ENCODE data around the gene MAPK8. TPM values are rescaled to one million over a fixed set of nuclear protein-coding genes. Genes with fewer than 3 reads are reported as not detected.

MAPK8 gene
- total RNA-seq, 2 experiments from 2014 or later, result 30.5 to 32.3 TPM

- H3K4me1 Mint-ChIP-seq, result no peaks in the 10 kb centered on the region
- ChIA-PET POLR2A (no interaction called here), CTCF (no interaction called here)
- no peak overlapping the region for H3K27ac Mint-ChIP-seq
- no peaks in the 10 kb centered on the region for H3K9me3 Mint-ChIP-seq
- no peaks in the 10 kb centered on the region for H3K27me3 Mint-ChIP-seq
- H3K4me3 Mint-ChIP-seq, result no peak overlapping the region
- DNase-seq, result no peak
- no peaks in the 10 kb centered on the region for H3K36me3 Mint-ChIP-seq (ENCODE audit: low read depth)
These were observed 117.4 kb downstream of the MAPK8 start for GRCh38 chr10:48423884-48424283.

GRCh38 chr10:48428896-48429295, 122.4 kb downstream of the MAPK8 start:
- H3K27me3 Mint-ChIP-seq, result no peaks in the 10 kb centered on the region
- no peaks in the 10 kb centered on the region for H3K9me3 Mint-ChIP-seq
- no peaks in the 10 kb centered on the region for H3K4me1 Mint-ChIP-seq
- peaks cover 6% of the 10 kb centered on the region for H3K36me3 Mint-ChIP-seq (ENCODE audit: low read depth)
- POLR2A ChIA-PET, result no interaction called here
- H3K27ac Mint-ChIP-seq, result no peak overlapping the region
- CTCF ChIA-PET, result no interaction called here
- no peak for DNase-seq
- H3K4me3 Mint-ChIP-seq, result no peak overlapping the region

GRCh38 chr10:48429309-48429708, 122.8 kb downstream of the MAPK8 start:
- no peak overlapping the region for H3K4me3 Mint-ChIP-seq
- DNase-seq, result no peak
- H3K27me3 Mint-ChIP-seq, result no peaks in the 10 kb centered on the region
- peaks cover 6% of the 10 kb centered on the region for H3K36me3 Mint-ChIP-seq (ENCODE audit: low read depth)
- no peaks in the 10 kb centered on the region for H3K4me1 Mint-ChIP-seq
- POLR2A ChIA-PET, result no interaction called here
- H3K27ac Mint-ChIP-seq, result no peak overlapping the region
- no peaks in the 10 kb centered on the region for H3K9me3 Mint-ChIP-seq
- CTCF ChIA-PET, result no interaction called here

GRCh38 chr10:48430402-48430993, 124.0 kb downstream of the MAPK8 start:
- peaks cover 6% of the 10 kb centered on the region for H3K36me3 Mint-ChIP-seq (ENCODE audit: low read depth)
- H3K4me3 Mint-ChIP-seq, result no peak overlapping the region
- no peaks in the 10 kb centered on the region for H3K4me1 Mint-ChIP-seq
- no peaks in the 10 kb centered on the region for H3K27me3 Mint-ChIP-seq
- no peak for DNase-seq
- CTCF ChIA-PET, result no interaction called here
- POLR2A ChIA-PET, result no interaction called here
- H3K27ac Mint-ChIP-seq, result no peak overlapping the region
- no peaks in the 10 kb centered on the region for H3K9me3 Mint-ChIP-seq

- ChIA-PET CTCF (interaction anchor here (0.6 kb wide), 1 partner anchor 402 kb away, joined by 4 read pairs; no protein-coding TSS in a partner anchor), POLR2A (no interaction called here)
- H3K27ac Mint-ChIP-seq, result no peak overlapping the region
- no peaks in the 10 kb centered on the region for H3K27me3 Mint-ChIP-seq
- H3K36me3 Mint-ChIP-seq (ENCODE audit: low read depth), result peaks cover 6% of the 10 kb centered on the region
- no peak overlapping the region for H3K4me3 Mint-ChIP-seq
- no peaks in the 10 kb centered on the region for H3K9me3 Mint-ChIP-seq
- H3K4me1 Mint-ChIP-seq, result no peaks in the 10 kb centered on the region
- no peak for DNase-seq
These were observed 125.4 kb downstream of the MAPK8 start for GRCh38 chr10:48431871-48432270.

DNA sequence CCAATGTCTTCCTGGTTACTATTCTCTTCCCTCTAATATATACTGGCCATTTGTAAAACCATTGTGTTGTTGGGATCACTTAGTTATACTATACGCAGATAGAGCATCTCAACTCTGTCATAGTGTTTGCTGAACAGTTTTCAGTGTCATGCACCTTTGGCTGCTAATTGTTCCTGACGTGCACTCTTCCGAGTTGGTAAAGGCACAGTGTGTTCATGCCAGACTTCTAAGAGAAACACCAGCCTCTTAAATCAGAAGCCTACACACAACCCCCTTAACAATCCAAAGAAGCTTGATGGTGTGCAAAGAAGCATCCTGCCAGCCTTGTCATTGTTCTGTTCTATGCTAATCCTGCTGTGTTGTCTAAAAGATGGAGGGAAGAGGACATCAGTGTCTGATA, 131.1 kb downstream of the MAPK8 start:
- no peak overlapping the region for H3K27ac Mint-ChIP-seq
- no peaks in the 10 kb centered on the region for H3K27me3 Mint-ChIP-seq
- H3K9me3 Mint-ChIP-seq, result no peaks in the 10 kb centered on the region
- no peaks in the 10 kb centered on the region for H3K36me3 Mint-ChIP-seq (ENCODE audit: low read depth)
- H3K4me1 Mint-ChIP-seq, result no peaks in the 10 kb centered on the region
- POLR2A ChIA-PET, result no interaction called here
- CTCF ChIA-PET, result no interaction called here
- no peak overlapping the region for H3K4me3 Mint-ChIP-seq
- no peak for DNase-seq

DNA sequence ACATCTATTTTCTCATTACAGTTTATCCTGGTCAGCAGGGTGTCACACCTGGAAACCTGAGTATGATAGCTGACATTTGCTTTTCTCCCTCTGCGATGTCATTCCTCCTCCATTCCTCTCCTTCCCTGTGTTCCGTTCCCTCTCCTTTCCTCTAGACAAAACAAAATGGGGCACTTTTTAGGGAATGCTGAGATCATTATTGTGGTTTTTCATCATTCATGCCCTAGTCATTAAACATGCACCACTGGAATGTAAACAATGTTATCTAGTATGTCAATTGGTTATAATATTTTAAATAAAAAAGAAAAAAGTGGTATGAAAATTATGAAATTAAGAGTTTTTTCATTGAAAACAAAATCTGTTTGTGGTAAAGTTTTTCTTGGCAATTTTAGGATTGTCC, 132.6 kb downstream of the MAPK8 start:
- DNase-seq, result no peak
- no peaks in the 10 kb centered on the region for H3K27me3 Mint-ChIP-seq
- POLR2A ChIA-PET, result no interaction called here
- H3K4me1 Mint-ChIP-seq, result no peaks in the 10 kb centered on the region
- H3K4me3 Mint-ChIP-seq, result no peak overlapping the region
- CTCF ChIA-PET, result no interaction called here
- H3K36me3 Mint-ChIP-seq (ENCODE audit: low read depth), result no peaks in the 10 kb centered on the region
- no peak overlapping the region for H3K27ac Mint-ChIP-seq
- H3K9me3 Mint-ChIP-seq, result no peaks in the 10 kb centered on the region

DNA sequence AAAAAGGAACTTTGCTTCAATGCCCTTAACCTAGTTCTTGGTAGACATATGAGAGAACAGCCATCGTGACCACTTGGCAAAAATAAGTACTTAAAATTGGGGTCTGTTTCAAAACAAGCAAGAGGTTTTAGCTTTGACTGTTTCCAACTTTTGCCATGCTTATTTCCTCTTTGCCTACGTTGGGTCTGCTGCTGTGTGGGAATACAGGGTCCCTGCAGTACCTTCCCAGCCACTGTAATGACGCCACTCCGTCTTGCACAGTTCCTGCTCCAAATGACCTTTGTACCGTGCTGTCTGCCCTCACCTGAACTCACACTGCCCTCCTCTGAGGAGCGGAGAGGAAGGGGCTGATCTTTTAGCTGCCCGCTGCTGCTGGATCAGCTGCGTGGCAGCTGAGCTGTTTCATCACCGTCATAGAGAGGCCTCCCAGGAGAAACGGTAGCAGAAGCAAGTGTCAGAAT, 133.1 kb downstream of the MAPK8 start:
- Mint-ChIP-seq H3K4me3 (no peak overlapping the region), H3K36me3 (ENCODE audit: low read depth) (no peaks in the 10 kb centered on the region), H3K27me3 (no peaks in the 10 kb centered on the region), H3K27ac (no peak overlapping the region), H3K9me3 (no peaks in the 10 kb centered on the region), H3K4me1 (no peaks in the 10 kb centered on the region)
- ChIA-PET CTCF (interaction anchor here (0.6 to 0.7 kb wide), 2 partner anchors 105 to 744 kb away, joined by 3 to 4 read pairs; no protein-coding TSS in a partner anchor), POLR2A (no interaction called here)
- no peak for DNase-seq

- ChIA-PET CTCF (no interaction called here), POLR2A (no interaction called here)
- no peaks in the 10 kb centered on the region for H3K9me3 Mint-ChIP-seq
These were observed 134.3 kb downstream of the MAPK8 start for GRCh38 chr10:48440771-48441170.

DNA sequence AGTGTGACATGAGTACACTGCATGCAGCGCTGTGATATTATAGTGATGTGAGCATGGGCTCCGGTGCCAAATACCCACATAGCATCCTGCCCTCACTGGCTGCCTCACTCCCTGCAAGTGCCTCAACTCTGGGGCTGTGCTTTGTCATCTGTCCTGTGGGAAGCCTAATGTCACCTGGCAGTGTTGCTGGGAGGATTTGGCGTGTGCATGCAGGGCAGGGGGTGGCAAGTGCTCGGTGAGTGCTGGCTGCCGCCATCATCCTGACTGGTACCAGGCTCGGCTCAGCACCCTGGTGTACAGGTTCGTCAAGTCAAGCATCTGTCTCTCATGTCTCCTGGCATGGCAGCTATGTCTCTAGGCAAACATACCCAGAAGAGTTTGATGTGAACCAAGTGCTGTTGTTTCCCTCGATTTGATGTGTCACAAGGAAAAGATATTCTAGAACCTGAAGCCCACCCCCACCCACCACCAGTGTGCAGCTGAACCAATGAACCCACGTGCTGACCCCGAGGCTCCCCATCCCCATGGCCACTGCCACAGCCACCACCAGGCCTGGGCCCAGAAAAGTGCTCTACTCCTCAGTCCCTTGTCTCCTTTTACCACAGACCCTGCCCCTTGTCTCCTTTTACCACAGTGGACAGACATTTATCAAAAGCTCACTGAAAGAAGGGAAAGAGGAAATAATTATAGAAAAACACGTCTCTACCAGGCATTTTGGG, 135.8 kb downstream of the MAPK8 start:
- H3K36me3 Mint-ChIP-seq (ENCODE audit: low read depth), result no peaks in the 10 kb centered on the region
- ChIA-PET POLR2A (no interaction called here), CTCF (no interaction called here)
- H3K9me3 Mint-ChIP-seq, result no peaks in the 10 kb centered on the region
- DNase-seq, result no peak
- H3K27ac Mint-ChIP-seq, result no peak overlapping the region
- H3K4me1 Mint-ChIP-seq, result no peaks in the 10 kb centered on the region
- H3K27me3 Mint-ChIP-seq, result no peaks in the 10 kb centered on the region
- no peak overlapping the region for H3K4me3 Mint-ChIP-seq

More at GRCh38 chr10:48440771-48441170, 134.3 kb downstream of the MAPK8 start:
- no peaks in the 10 kb centered on the region for H3K4me1 Mint-ChIP-seq
- DNase-seq, result no peak
- no peaks in the 10 kb centered on the region for H3K27me3 Mint-ChIP-seq
- no peak overlapping the region for H3K4me3 Mint-ChIP-seq
- no peaks in the 10 kb centered on the region for H3K36me3 Mint-ChIP-seq (ENCODE audit: low read depth)
- H3K27ac Mint-ChIP-seq, result no peak overlapping the region

DNA sequence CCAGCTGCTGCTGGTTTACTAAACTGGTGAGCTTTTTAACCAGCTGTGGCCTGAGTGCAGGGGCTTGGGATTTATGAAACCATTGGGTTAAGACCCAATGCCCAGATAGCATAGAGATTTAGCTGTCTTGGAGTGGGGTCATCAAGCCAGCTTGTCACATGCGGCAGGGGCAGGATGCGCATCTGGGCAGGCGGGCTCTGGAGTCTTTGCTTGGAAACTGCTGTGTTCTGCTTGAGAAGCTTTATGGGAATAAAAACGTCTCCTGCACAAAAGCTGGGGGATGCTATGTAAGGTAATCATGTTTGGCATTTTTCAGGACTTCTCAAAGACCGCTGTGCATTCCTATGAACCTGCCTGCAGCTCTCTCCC, 136.3 kb downstream of the MAPK8 start:
- ChIA-PET CTCF (no interaction called here), POLR2A (no interaction called here)
- H3K4me3 Mint-ChIP-seq, result no peak overlapping the region
- DNase-seq, result no peak
- H3K4me1 Mint-ChIP-seq, result no peaks in the 10 kb centered on the region
- H3K9me3 Mint-ChIP-seq, result no peaks in the 10 kb centered on the region
- H3K27ac Mint-ChIP-seq, result no peak overlapping the region
- H3K36me3 Mint-ChIP-seq (ENCODE audit: low read depth), result no peaks in the 10 kb centered on the region
- no peaks in the 10 kb centered on the region for H3K27me3 Mint-ChIP-seq

DNA sequence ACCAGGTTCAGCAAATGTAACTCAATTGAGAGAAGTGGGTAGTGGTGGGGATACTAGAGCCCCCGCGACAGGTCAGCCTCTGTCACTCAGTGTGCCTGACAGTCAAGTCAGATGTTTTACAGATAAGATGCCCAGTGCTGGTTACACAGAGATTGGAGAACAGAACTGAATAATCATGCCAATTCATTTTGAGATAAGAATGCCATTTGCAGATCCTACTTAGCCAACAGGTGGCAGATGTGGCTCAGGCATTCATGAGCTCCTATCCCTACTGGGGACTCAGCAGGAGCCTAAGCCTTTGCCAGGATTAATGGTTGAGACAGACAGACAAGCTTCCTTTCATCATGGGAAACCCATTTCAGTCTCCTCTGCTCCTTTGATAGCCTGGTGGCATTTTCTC, 137.8 kb downstream of the MAPK8 start:
- H3K4me3 Mint-ChIP-seq, result no peak overlapping the region
- no peaks in the 10 kb centered on the region for H3K4me1 Mint-ChIP-seq
- ChIA-PET POLR2A (no interaction called here), CTCF (no interaction called here)
- no peak for DNase-seq
- H3K9me3 Mint-ChIP-seq, result no peaks in the 10 kb centered on the region
- no peaks in the 10 kb centered on the region for H3K27me3 Mint-ChIP-seq
- H3K36me3 Mint-ChIP-seq (ENCODE audit: low read depth), result no peaks in the 10 kb centered on the region
- H3K27ac Mint-ChIP-seq, result no peak overlapping the region

DNA sequence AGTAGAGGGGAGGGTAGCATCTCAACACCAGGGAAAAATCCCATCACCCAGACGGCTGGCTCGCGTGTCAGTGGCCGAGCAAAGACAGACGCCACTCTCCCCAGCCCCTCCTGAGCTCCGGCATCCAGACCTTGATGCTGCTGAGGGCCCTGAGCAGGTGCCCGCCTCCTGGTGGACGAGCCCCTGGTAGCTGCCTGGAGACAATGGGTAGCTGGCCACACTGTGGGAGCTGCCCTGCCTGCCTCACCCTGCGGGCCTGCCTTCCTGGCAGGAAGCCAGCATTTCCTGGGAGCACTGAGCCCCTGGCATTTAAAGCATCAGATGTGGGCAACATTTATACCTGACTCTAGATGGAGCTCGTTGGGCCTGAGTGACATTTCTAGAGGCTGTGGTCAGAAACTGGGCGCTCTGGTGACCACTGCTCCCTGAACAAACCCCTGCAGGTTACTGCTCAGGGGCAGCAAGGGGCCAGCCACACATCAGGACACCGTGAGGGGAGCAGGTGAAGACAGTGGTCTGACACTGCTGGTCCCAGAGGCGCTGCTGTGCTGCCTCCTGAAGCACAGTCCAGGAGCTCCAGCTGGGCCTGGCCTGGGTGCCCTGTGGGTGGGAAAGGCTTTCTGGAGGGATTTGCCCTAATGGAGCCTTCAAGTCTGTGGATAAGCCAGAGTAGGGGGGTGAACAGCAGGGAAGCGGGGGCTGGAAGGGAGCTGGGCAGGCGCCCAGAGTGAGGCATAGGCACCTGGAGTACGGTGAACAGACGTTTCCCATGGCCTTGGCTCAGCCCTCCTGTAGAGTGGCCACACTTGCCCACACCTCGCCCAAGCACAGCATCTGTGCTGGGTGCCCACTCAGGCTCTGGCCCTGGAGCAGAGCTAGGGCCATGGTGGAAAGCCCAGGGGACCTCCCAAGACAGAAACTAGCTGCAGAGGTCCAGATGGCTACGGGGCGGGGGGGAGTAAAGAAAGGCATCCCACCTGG, 138.7 kb downstream of the MAPK8 start:
- ChIA-PET CTCF (no interaction called here), POLR2A (no interaction called here)
- no peaks in the 10 kb centered on the region for H3K4me1 Mint-ChIP-seq
- no peaks in the 10 kb centered on the region for H3K36me3 Mint-ChIP-seq (ENCODE audit: low read depth)
- H3K27ac Mint-ChIP-seq, result no peak overlapping the region
- no peak for DNase-seq
- H3K27me3 Mint-ChIP-seq, result no peaks in the 10 kb centered on the region
- no peaks in the 10 kb centered on the region for H3K9me3 Mint-ChIP-seq
- H3K4me3 Mint-ChIP-seq, result no peak overlapping the region

All from activated CD4-positive, alpha-beta T cell treated with anti-CD3 and anti-CD28 coated beads, Interleukin-2, amount 10 ng/mL, durations not matched to agents 7 days and 5 days (primary cell).